ENCODE results near the gene FUT8.

GRCh38 chr14:65555358-65555757 lies 142.8 kb downstream of the FUT8 start:
- no peak for TF ChIP-seq CEBPB (IDR thresholded peaks at IDR 0.05)
- no peak for TF ChIP-seq YY1 (IDR thresholded peaks at IDR 0.05; ENCODE audit: low read depth)
- no peak for TF ChIP-seq EP300 (IDR thresholded peaks at IDR 0.05; ENCODE audit: borderline replicate concordance)
- TF ChIP-seq RAD21 (IDR thresholded peaks at IDR 0.05; ENCODE audit: low read depth) = no peak
- TF ChIP-seq REST (IDR thresholded peaks at IDR 0.05; ENCODE audit: low read depth) = no peak
- no peak for TF ChIP-seq TCF12 (IDR thresholded peaks at IDR 0.05; ENCODE audit: low read depth)
- no peak for TF ChIP-seq TAF1 (IDR thresholded peaks at IDR 0.05; ENCODE audit: low read depth)
- TF ChIP-seq FOXM1 (IDR thresholded peaks at IDR 0.05; ENCODE audit: borderline replicate concordance, low read depth) = no peak
- TF ChIP-seq, protein P1, sequence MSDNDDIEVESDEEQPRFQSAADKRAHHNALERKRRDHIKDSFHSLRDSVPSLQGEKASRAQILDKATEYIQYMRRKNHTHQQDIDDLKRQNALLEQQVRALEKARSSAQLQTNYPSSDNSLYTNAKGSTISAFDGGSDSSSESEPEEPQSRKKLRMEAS (IDR thresholded peaks at IDR 0.05) = no peak
- no peak for TF ChIP-seq NFIC (IDR thresholded peaks at IDR 0.05)
- no peak for TF ChIP-seq TEAD4 (IDR thresholded peaks at IDR 0.05)
- TF ChIP-seq CREB1 (IDR thresholded peaks at IDR 0.05; ENCODE audit: low read depth) = no peak
- TF ChIP-seq ZBTB7A (IDR thresholded peaks at IDR 0.05; ENCODE audit: low read depth) = no peak
- no peak for TF ChIP-seq EGR1 (IDR thresholded peaks at IDR 0.05)

Data from Ishikawa (cell line).